GM23338 (cell line): ENCODE data around the gene ADGB. TPM values are rescaled to one million over a fixed set of nuclear protein-coding genes. Genes with fewer than 3 reads are reported as not detected.

Experiments used
- ATAC-seq: fragments of 200-7000 bp; cut with Tn5 transposase; 3 replicates; pipeline ENCODE4 v1.9.1; 2020
- DNase-seq: peaks from one replicate; pipeline ENCODE4 v3.0.0-alpha.2; 2015; ENCODE audit warnings: low spot score
- H2AFZ ChIP-seq: fragments of 200-600 bp; sonication (generic); 2 replicates; pipeline ENCODE4 v1.8.0; 2016; ENCODE audit warnings: antibody characterized with exemption, mild to moderate bottlenecking, moderate library complexity
- H3F3A ChIP-seq: fragments of 200-600 bp; sonication (generic); replicated peaks from 2 replicates; pipeline ENCODE4 v1.8.0; 2017; ENCODE audit warnings: antibody characterized with exemption, mixed run types, low read depth
- H3K27ac ChIP-seq: fragments of 200-600 bp; sonication (generic); 2 replicates; pipeline ENCODE4 v1.6.1; 2016; ENCODE audit warnings: low read depth
- H3K27me3 ChIP-seq: fragments of 200-600 bp; sonication (generic); 2 replicates; pipeline ENCODE4 v1.8.0; 2016; ENCODE audit warnings: mild to moderate bottlenecking, mixed run types, moderate library complexity; ENCODE audit not compliant: insufficient read depth
- H3K36me3 ChIP-seq: fragments of 200-600 bp; sonication (generic); 2 replicates; pipeline ENCODE4 v1.8.0; 2016; ENCODE audit warnings: mild to moderate bottlenecking; ENCODE audit not compliant: insufficient read depth
- H3K4me1 ChIP-seq: fragments of 200-600 bp; sonication (generic); 2 replicates; pipeline ENCODE4 v1.8.0; 2016; ENCODE audit warnings: mild to moderate bottlenecking, moderate library complexity; ENCODE audit not compliant: insufficient read depth
- H3K4me2 ChIP-seq: fragments of 200-600 bp; sonication (generic); 2 replicates; pipeline ENCODE4 v1.7.1; 2017; ENCODE audit warnings: mixed run types
- H3K4me3 ChIP-seq: fragments of 200-600 bp; sonication (generic); 2 replicates; pipeline ENCODE4 v1.6.1; 2016; ENCODE audit warnings: mixed run types
- H3K79me2 ChIP-seq: fragments of 200-600 bp; sonication (generic); replicated peaks from 2 replicates; pipeline ENCODE4 v1.8.0; 2017; ENCODE audit warnings: mild to moderate bottlenecking; ENCODE audit not compliant: insufficient read depth
- H3K9me2 ChIP-seq: fragments of 200-600 bp; sonication (generic); 2 replicates; pipeline ENCODE4 v1.8.0; 2017; ENCODE audit not compliant: insufficient read depth
- H4K20me1 ChIP-seq: fragments of 200-600 bp; sonication (generic); replicated peaks from 2 replicates; pipeline ENCODE4 v1.8.0; 2017; ENCODE audit warnings: mild to moderate bottlenecking; ENCODE audit not compliant: insufficient read depth
- H3K27ac Mint-ChIP-seq: 2 replicates; pipeline ENCODE4 v1.8.0; 2020; ENCODE audit warnings: inconsistent platforms, mild to moderate bottlenecking, moderate library complexity, mixed read lengths
- H3K27me3 Mint-ChIP-seq: 3 replicates; pipeline ENCODE4 v1.8.0; 2022; ENCODE audit warnings: low read depth, mild to moderate bottlenecking, moderate library complexity, mixed read lengths, inconsistent platforms; ENCODE audit not compliant: insufficient read depth, poor library complexity
- H3K36me3 Mint-ChIP-seq: 3 replicates; pipeline ENCODE4 v1.8.0; 2021; ENCODE audit warnings: low read depth, mild to moderate bottlenecking, inconsistent platforms, moderate library complexity, mixed read lengths
- H3K4me1 Mint-ChIP-seq: 3 replicates; pipeline ENCODE4 v1.8.0; 2020; ENCODE audit warnings: mild to moderate bottlenecking, inconsistent platforms, mixed read lengths
- H3K4me3 Mint-ChIP-seq: 3 replicates; pipeline ENCODE4 v1.8.0; 2021; ENCODE audit warnings: moderate library complexity, mild to moderate bottlenecking, inconsistent platforms, mixed read lengths
- H3K9me3 Mint-ChIP-seq: 3 replicates; pipeline ENCODE4 v1.8.0; 2020; ENCODE audit warnings: moderate library complexity, mild to moderate bottlenecking, inconsistent platforms, mixed read lengths
- CREB1 ChIP-seq: fragments of 250-450 bp; sonication (Bioruptor Pico); IDR thresholded peaks from 2 replicates; pipeline ENCODE4 v1.5.0; 2020; ENCODE audit warnings: low read depth, mild to moderate bottlenecking, moderate library complexity
- EZH2 ChIP-seq: fragments of 200-600 bp; sonication (generic); IDR thresholded peaks from one replicate; pipeline ENCODE4 v1.8.0; 2017; ENCODE audit warnings: antibody characterized with exemption, mild to moderate bottlenecking, low read depth; ENCODE audit not compliant: unreplicated experiment
- EZH2phosphoT487 ChIP-seq: fragments of 200-600 bp; sonication (generic); IDR thresholded peaks from one replicate; pipeline ENCODE4 v1.8.1; 2018; ENCODE audit warnings: antibody characterized with exemption; ENCODE audit not compliant: unreplicated experiment
- JUNB ChIP-seq: IDR thresholded peaks from one replicate; pipeline ENCODE4 v1.6.1; 2016; ENCODE audit warnings: antibody characterized with exemption; ENCODE audit not compliant: unreplicated experiment
- NANOG ChIP-seq: IDR thresholded peaks from 2 replicates; pipeline ENCODE4 v1.6.1; 2016; ENCODE audit warnings: antibody characterized with exemption, borderline replicate concordance
- POLR2AphosphoS5 ChIP-seq: IDR thresholded peaks from 2 replicates; pipeline ENCODE4 v1.6.1; 2016; ENCODE audit warnings: antibody characterized with exemption, low read depth
- STAT1 ChIP-seq: IDR thresholded peaks from one replicate; pipeline ENCODE4 v1.6.1; 2016; ENCODE audit warnings: antibody characterized with exemption; ENCODE audit not compliant: unreplicated experiment
- ZNF114 ChIP-seq: fragments of 250-450 bp; sonication (Bioruptor Pico); IDR thresholded peaks from 2 replicates; pipeline ENCODE4 v1.5.0; 2020; ENCODE audit warnings: mild to moderate bottlenecking, moderate library complexity
- ZNF331 ChIP-seq: fragments of 250-450 bp; sonication (Bioruptor Pico); IDR thresholded peaks from 2 replicates; pipeline ENCODE4 v1.5.0; 2020; ENCODE audit warnings: low read depth, mild to moderate bottlenecking, moderate library complexity
- polyA plus RNA-seq: library from polyadenylated mRNA; unstranded; fragments of >200 nt; fragmentation: Nextera tagmentation; extraction: Ambion mirVana; gene quantifications from 2 replicates; pipeline ENCODE4 v1.2.1, GENCODE V29; 2016
- total RNA-seq: library from RNA; depleted of rRNA; stranded (reverse); fragments of >200 nt; shearing (Covaris generic); gene quantifications from 2 replicates; pipeline ENCODE4 v1.2.3, GENCODE V29; 2014
- TF ChIP-seq, protein P1 (sequence below), 2 experiments: fragments of 200-600 bp in 1 of 2; sonication (generic) in 1 of 2; conservative IDR thresholded peaks; 2 replicates each; pipeline versions ENCODE4 v1.5.1 to v1.6.1; 2016 to 2017; ENCODE audit warnings: antibody characterized with exemption in 2 of 2, low read depth in 2 of 2, mild to moderate bottlenecking in 2 of 2, moderate library complexity in 1 of 2
- TF ChIP-seq, protein P2 (sequence below): IDR thresholded peaks from 2 replicates; pipeline ENCODE4 v1.6.1; 2016; ENCODE audit warnings: antibody characterized with exemption
- TF ChIP-seq, protein P3 (sequence below): fragments of 250-450 bp; sonication (Bioruptor Pico); IDR thresholded peaks from 2 replicates; pipeline ENCODE4 v1.5.0; 2020; ENCODE audit warnings: mild to moderate bottlenecking, moderate library complexity
- TF ChIP-seq, protein P4 (sequence below): IDR thresholded peaks from one replicate; pipeline ENCODE4 v1.6.1; 2018; ENCODE audit warnings: antibody characterized with exemption; ENCODE audit not compliant: unreplicated experiment

Gene ADGB
- total and polyA plus RNA-seq, 2 experiments from 2014 or later: not detected

DNA sequence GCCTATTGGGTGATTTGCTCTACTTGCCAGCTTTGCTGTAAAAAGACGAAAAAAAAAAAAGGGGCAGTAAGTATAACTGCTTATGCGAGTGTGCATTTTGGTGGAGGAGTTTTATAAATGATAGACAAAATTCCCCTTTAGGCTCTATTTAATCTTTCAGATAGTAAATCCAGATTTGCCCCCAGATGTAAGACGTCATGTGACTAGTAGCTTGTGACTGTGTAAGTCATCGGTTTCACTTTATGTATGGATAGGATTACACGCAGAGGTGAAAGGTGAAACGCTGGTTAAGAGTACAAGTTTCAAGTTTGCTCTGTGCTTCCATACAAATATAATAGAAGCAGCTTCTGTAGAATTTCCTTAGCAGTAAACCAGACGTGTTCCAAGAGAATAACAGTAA lies 47.2 kb upstream of the ADGB start:
- H3K36me3 Mint-ChIP-seq: peaks cover 7% of the 10 kb centered on the region; the same call in 1 of the 3 replicates
- H3K27ac Mint-ChIP-seq: no peak overlapping the region
- H3K27ac ChIP-seq: no peak overlapping the region

More for the DNA sequence above, 47.2 kb upstream of the ADGB start:
- no peak overlapping the region for H2AFZ ChIP-seq
- ATAC-seq: no peak
- no peaks in the 10 kb centered on the region for H3F3A ChIP-seq
- no peak for TF ChIP-seq EZH2phosphoT487
- no peak for TF ChIP-seq CREB1 (CRISPR knock-in tag)
- no peak for TF ChIP-seq POLR2AphosphoS5
- no peak for TF ChIP-seq EZH2
- TF ChIP-seq ZNF331 (CRISPR knock-in tag): no peak
- no peak for TF ChIP-seq STAT1
- no peak for TF ChIP-seq JUNB
- no peak for TF ChIP-seq ZNF114 (CRISPR knock-in tag)
- TF ChIP-seq, protein P1, sequence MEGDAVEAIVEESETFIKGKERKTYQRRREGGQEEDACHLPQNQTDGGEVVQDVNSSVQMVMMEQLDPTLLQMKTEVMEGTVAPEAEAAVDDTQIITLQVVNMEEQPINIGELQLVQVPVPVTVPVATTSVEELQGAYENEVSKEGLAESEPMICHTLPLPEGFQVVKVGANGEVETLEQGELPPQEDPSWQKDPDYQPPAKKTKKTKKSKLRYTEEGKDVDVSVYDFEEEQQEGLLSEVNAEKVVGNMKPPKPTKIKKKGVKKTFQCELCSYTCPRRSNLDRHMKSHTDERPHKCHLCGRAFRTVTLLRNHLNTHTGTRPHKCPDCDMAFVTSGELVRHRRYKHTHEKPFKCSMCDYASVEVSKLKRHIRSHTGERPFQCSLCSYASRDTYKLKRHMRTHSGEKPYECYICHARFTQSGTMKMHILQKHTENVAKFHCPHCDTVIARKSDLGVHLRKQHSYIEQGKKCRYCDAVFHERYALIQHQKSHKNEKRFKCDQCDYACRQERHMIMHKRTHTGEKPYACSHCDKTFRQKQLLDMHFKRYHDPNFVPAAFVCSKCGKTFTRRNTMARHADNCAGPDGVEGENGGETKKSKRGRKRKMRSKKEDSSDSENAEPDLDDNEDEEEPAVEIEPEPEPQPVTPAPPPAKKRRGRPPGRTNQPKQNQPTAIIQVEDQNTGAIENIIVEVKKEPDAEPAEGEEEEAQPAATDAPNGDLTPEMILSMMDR (conservative IDR thresholded peaks at IDR 0.05; ENCODE audit: low read depth in 2 of 2): no peak
- TF ChIP-seq, protein P2, sequence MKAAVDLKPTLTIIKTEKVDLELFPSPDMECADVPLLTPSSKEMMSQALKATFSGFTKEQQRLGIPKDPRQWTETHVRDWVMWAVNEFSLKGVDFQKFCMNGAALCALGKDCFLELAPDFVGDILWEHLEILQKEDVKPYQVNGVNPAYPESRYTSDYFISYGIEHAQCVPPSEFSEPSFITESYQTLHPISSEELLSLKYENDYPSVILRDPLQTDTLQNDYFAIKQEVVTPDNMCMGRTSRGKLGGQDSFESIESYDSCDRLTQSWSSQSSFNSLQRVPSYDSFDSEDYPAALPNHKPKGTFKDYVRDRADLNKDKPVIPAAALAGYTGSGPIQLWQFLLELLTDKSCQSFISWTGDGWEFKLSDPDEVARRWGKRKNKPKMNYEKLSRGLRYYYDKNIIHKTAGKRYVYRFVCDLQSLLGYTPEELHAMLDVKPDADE: no peak
- TF ChIP-seq, protein P3, sequence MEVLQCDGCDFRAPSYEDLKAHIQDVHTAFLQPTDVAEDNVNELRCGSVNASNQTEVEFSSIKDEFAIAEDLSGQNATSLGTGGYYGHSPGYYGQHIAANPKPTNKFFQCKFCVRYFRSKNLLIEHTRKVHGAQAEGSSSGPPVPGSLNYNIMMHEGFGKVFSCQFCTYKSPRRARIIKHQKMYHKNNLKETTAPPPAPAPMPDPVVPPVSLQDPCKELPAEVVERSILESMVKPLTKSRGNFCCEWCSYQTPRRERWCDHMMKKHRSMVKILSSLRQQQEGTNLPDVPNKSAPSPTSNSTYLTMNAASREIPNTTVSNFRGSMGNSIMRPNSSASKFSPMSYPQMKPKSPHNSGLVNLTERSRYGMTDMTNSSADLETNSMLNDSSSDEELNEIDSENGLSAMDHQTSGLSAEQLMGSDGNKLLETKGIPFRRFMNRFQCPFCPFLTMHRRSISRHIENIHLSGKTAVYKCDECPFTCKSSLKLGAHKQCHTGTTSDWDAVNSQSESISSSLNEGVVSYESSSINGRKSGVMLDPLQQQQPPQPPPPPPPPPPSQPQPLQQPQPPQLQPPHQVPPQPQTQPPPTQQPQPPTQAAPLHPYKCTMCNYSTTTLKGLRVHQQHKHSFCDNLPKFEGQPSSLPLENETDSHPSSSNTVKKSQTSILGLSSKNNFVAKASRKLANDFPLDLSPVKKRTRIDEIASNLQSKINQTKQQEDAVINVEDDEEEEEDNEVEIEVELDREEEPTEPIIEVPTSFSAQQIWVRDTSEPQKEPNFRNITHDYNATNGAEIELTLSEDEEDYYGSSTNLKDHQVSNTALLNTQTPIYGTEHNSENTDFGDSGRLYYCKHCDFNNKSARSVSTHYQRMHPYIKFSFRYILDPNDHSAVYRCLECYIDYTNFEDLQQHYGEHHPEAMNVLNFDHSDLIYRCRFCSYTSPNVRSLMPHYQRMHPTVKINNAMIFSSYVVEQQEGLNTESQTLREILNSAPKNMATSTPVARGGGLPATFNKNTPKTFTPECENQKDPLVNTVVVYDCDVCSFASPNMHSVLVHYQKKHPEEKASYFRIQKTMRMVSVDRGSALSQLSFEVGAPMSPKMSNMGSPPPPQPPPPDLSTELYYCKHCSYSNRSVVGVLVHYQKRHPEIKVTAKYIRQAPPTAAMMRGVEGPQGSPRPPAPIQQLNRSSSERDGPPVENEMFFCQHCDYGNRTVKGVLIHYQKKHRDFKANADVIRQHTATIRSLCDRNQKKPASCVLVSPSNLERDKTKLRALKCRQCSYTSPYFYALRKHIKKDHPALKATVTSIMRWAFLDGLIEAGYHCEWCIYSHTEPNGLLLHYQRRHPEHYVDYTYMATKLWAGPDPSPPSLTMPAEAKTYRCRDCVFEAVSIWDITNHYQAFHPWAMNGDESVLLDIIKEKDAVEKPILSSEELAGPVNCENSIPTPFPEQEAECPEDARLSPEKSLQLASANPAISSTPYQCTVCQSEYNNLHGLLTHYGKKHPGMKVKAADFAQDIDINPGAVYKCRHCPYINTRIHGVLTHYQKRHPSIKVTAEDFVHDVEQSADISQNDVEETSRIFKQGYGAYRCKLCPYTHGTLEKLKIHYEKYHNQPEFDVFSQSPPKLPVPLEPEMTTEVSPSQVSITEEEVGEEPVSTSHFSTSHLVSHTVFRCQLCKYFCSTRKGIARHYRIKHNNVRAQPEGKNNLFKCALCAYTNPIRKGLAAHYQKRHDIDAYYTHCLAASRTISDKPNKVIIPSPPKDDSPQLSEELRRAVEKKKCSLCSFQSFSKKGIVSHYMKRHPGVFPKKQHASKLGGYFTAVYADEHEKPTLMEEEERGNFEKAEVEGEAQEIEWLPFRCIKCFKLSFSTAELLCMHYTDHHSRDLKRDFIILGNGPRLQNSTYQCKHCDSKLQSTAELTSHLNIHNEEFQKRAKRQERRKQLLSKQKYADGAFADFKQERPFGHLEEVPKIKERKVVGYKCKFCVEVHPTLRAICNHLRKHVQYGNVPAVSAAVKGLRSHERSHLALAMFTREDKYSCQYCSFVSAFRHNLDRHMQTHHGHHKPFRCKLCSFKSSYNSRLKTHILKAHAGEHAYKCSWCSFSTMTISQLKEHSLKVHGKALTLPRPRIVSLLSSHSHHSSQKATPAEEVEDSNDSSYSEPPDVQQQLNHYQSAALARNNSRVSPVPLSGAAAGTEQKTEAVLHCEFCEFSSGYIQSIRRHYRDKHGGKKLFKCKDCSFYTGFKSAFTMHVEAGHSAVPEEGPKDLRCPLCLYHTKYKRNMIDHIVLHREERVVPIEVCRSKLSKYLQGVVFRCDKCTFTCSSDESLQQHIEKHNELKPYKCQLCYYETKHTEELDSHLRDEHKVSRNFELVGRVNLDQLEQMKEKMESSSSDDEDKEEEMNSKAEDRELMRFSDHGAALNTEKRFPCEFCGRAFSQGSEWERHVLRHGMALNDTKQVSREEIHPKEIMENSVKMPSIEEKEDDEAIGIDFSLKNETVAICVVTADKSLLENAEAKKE (CRISPR knock-in tag): no peak
- TF ChIP-seq, protein P4, sequence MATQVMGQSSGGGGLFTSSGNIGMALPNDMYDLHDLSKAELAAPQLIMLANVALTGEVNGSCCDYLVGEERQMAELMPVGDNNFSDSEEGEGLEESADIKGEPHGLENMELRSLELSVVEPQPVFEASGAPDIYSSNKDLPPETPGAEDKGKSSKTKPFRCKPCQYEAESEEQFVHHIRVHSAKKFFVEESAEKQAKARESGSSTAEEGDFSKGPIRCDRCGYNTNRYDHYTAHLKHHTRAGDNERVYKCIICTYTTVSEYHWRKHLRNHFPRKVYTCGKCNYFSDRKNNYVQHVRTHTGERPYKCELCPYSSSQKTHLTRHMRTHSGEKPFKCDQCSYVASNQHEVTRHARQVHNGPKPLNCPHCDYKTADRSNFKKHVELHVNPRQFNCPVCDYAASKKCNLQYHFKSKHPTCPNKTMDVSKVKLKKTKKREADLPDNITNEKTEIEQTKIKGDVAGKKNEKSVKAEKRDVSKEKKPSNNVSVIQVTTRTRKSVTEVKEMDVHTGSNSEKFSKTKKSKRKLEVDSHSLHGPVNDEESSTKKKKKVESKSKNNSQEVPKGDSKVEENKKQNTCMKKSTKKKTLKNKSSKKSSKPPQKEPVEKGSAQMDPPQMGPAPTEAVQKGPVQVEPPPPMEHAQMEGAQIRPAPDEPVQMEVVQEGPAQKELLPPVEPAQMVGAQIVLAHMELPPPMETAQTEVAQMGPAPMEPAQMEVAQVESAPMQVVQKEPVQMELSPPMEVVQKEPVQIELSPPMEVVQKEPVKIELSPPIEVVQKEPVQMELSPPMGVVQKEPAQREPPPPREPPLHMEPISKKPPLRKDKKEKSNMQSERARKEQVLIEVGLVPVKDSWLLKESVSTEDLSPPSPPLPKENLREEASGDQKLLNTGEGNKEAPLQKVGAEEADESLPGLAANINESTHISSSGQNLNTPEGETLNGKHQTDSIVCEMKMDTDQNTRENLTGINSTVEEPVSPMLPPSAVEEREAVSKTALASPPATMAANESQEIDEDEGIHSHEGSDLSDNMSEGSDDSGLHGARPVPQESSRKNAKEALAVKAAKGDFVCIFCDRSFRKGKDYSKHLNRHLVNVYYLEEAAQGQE: no peak
- TF ChIP-seq NANOG: no peak
- 0 out of 2 replicates have a peak, but pooled peaks cover 5% of the 10 kb centered on the region for H3K36me3 ChIP-seq
- no peak overlapping the region for H3K4me2 ChIP-seq
- no peaks in the 10 kb centered on the region for H3K27me3 ChIP-seq
- H3K4me1 ChIP-seq: peaks cover under 1% of the 10 kb centered on the region; the same call in 1 of the 2 replicates
- DNase-seq: no peak
- Mint-ChIP-seq H3K4me3 (no peak overlapping the region), H3K27me3 (no peaks in the 10 kb centered on the region), H3K4me1 (no peaks in the 10 kb centered on the region; the same call in 2 of the 3 replicates), H3K9me3 (no peaks in the 10 kb centered on the region)
- H3K4me3 ChIP-seq: no peak overlapping the region
- no peaks in the 10 kb centered on the region for H3K9me2 ChIP-seq
- peaks cover 5% of the 10 kb centered on the region; the same call in 1 of the 2 replicates for H3K79me2 ChIP-seq
- no peaks in the 10 kb centered on the region for H4K20me1 ChIP-seq
